ENCODE measurements around the gene CBX4. TPM values are rescaled to one million over a fixed set of nuclear protein-coding genes. Genes with fewer than 3 reads are reported as not detected.

CBX4 gene
- polyA plus RNA-seq, 1 of the 3 experiments (the other 2 are of a cell fraction) = 21.9 TPM

DNA sequence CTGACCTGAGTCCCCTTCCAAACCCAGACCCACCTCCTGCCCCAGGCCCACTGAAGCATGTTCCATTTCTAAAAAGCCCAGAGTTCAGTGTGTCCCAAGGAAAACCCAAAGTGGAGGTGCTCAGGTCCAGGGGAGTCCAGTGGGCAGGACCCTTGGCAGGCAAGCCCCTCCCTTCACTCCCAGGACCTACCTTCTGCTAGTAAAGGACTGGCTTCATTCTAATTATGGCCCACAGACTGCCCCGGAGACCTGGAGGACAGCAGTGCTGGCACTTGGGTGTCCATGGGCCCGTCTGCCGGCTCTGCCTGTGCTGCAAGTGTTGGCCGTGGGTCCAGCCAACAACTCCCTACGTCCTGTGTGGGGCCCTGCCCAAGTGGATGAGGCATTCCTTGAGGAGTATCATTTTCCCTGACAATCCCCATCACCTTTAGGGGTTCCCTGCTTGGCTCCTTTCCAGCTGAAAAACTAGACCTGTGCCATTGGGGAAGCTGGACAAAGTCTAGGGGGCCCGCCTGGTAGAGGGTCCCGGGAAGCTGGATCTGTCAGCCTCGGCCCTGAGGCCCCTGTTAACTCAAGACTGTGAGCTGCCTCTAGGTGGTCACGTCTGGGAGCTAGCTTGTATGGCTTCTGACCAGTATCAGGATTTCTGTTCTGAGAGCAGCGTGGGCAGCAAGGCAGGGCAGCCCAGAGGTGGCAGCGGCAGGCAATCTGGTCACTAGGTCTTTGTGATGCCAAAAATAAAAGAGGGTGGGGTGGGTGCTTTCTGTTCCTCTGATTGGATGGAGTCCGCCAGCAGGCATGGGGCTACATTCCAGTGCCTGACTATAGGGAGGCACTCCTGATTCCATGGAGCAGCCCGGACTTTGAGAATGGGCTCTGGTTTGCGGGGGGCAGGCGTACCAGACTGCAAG lies 53.1 kb downstream of the CBX4 start:
- Histone ChIP-seq H3K9me2 (no peaks in the 10 kb centered on the region), H3K27me3 (ENCODE audit: insufficient read depth) (no peaks in the 10 kb centered on the region), H3K27ac (ENCODE audit: low read depth in 2 of 2, low read length in 1 of 2) (peak overlapping the region in 1 of 2 experiments; percentile 47; a peak in 1 of 4 replicates), H3K9me3 (no peaks in the 10 kb centered on the region), H4K20me1 (ENCODE audit: insufficient read depth) (peaks cover 15% of the 10 kb centered on the region; the same call in 1 of the 2 replicates), H2AFZ (ENCODE audit: low read depth) (no peak overlapping the region), H3K79me2 (ENCODE audit: insufficient read depth) (0 out of 2 replicates have a peak, but pooled peaks cover 6% of the 10 kb centered on the region), H3K9ac (no peak overlapping the region), H3K36me3 (replicated peaks in 1 of 2; ENCODE audit: control insufficient read depth in 1 of 2, insufficient read depth in 2 of 2, low read length in 1 of 2) (peaks cover 4 to 41% of the 10 kb centered on the region in 2 experiments), H3K4me1 (ENCODE audit: control insufficient read depth in 1 of 2, insufficient read depth in 2 of 2, low read depth in 1 of 2, low read length in 1 of 2) (peaks cover 0 to 32% of the 10 kb centered on the region in 2 experiments; a peak in 2 of 4 replicates), H3K4me3 (ENCODE audit: low read depth in 2 of 2, low read length in 1 of 2) (no peak overlapping the region), H3F3A (replicated peaks; ENCODE audit: insufficient read depth) (peaks cover 12% of the 10 kb centered on the region), H3K4me2 (no peak overlapping the region)
- WGBS (ENCODE audit: low lambda C conversion rate) = 95% methylated on average over 14 of the region's 15 CpGs
- no peak for TF ChIP-seq YY1 (IDR thresholded peaks at IDR 0.05; ENCODE audit: low read depth)
- no peak for TF ChIP-seq TAF1 (IDR thresholded peaks at IDR 0.05; ENCODE audit: borderline replicate concordance, low read depth, low read length)
- TF ChIP-seq ELF1 (IDR thresholded peaks at IDR 0.05) = no peak
- TF ChIP-seq SIN3A (IDR thresholded peaks at IDR 0.05; ENCODE audit: borderline replicate concordance, low read depth, low read length) = no peak
- TF ChIP-seq NFIC (IDR thresholded peaks at IDR 0.05; ENCODE audit: borderline replicate concordance) = no peak
- TF ChIP-seq, protein P1, sequence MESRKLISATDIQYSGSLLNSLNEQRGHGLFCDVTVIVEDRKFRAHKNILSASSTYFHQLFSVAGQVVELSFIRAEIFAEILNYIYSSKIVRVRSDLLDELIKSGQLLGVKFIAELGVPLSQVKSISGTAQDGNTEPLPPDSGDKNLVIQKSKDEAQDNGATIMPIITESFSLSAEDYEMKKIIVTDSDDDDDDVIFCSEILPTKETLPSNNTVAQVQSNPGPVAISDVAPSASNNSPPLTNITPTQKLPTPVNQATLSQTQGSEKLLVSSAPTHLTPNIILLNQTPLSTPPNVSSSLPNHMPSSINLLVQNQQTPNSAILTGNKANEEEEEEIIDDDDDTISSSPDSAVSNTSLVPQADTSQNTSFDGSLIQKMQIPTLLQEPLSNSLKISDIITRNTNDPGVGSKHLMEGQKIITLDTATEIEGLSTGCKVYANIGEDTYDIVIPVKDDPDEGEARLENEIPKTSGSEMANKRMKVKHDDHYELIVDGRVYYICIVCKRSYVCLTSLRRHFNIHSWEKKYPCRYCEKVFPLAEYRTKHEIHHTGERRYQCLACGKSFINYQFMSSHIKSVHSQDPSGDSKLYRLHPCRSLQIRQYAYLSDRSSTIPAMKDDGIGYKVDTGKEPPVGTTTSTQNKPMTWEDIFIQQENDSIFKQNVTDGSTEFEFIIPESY (IDR thresholded peaks at IDR 0.05; ENCODE audit: borderline replicate concordance, low read depth) = no peak
- no peak for TF ChIP-seq TCF12 (IDR thresholded peaks at IDR 0.05)
- no peak for TF ChIP-seq GABPA (IDR thresholded peaks at IDR 0.05; ENCODE audit: low read depth)
- TF ChIP-seq, protein P2, sequence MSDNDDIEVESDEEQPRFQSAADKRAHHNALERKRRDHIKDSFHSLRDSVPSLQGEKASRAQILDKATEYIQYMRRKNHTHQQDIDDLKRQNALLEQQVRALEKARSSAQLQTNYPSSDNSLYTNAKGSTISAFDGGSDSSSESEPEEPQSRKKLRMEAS (IDR thresholded peaks at IDR 0.05; ENCODE audit: low read depth) = no peak
- TF ChIP-seq, protein P3, sequence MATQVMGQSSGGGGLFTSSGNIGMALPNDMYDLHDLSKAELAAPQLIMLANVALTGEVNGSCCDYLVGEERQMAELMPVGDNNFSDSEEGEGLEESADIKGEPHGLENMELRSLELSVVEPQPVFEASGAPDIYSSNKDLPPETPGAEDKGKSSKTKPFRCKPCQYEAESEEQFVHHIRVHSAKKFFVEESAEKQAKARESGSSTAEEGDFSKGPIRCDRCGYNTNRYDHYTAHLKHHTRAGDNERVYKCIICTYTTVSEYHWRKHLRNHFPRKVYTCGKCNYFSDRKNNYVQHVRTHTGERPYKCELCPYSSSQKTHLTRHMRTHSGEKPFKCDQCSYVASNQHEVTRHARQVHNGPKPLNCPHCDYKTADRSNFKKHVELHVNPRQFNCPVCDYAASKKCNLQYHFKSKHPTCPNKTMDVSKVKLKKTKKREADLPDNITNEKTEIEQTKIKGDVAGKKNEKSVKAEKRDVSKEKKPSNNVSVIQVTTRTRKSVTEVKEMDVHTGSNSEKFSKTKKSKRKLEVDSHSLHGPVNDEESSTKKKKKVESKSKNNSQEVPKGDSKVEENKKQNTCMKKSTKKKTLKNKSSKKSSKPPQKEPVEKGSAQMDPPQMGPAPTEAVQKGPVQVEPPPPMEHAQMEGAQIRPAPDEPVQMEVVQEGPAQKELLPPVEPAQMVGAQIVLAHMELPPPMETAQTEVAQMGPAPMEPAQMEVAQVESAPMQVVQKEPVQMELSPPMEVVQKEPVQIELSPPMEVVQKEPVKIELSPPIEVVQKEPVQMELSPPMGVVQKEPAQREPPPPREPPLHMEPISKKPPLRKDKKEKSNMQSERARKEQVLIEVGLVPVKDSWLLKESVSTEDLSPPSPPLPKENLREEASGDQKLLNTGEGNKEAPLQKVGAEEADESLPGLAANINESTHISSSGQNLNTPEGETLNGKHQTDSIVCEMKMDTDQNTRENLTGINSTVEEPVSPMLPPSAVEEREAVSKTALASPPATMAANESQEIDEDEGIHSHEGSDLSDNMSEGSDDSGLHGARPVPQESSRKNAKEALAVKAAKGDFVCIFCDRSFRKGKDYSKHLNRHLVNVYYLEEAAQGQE (IDR thresholded peaks at IDR 0.05; ENCODE audit: low read depth, low read length) = no peak
- no peak for TF ChIP-seq TEAD4 (IDR thresholded peaks at IDR 0.05; ENCODE audit: borderline replicate concordance, insufficient read depth)
- no peak for TF ChIP-seq SMC3 (IDR thresholded peaks at IDR 0.05; ENCODE audit: low read depth, low read length)
- no peak; the same call in 1 of the 2 replicates for TF ChIP-seq POLR2AphosphoS5 (IDR thresholded peaks at IDR 0.05; ENCODE audit: low read depth, low read length)
- TF ChIP-seq NRF1 (IDR thresholded peaks at IDR 0.05; ENCODE audit: low read depth, low read length) = no peak
- TF ChIP-seq RAD21 (IDR thresholded peaks at IDR 0.05; ENCODE audit: low read length) = no peak
- no peak for TF ChIP-seq FOXJ3 (CRISPR knock-in tag; IDR thresholded peaks at IDR 0.05)
- DNase-seq = no peak
- ChIA-PET CTCF (interaction anchor here (0.6 to 2.1 kb wide), 6 partner anchors 9 to 44 kb away, joined by 3 to 16 read pairs (median 8); partner anchors contain the start of gene CBX2), POLR2A (interaction anchor here (0.7 to 1.6 kb wide), 4 partner anchors 8 to 200 kb away, joined by 3 to 10 read pairs (median 6); partner anchors contain the start of genes CBX2 and CBX8)

All from SK-N-SH (cell line).